Activated naive CD8-positive, alpha-beta T cell (primary cell): Measurements from ENCODE around the gene UBE2J2.

Source experiments
- H3K27ac Mint-ChIP-seq: one replicate; pipeline ENCODE4 v1.8.0; 2021; ENCODE audit warnings: mixed read lengths
- H3K27me3 Mint-ChIP-seq: one replicate; pipeline ENCODE4 v1.8.0; 2021; ENCODE audit warnings: mixed read lengths
- H3K36me3 Mint-ChIP-seq: one replicate; pipeline ENCODE4 v1.8.0; 2021; ENCODE audit warnings: mixed read lengths
- H3K4me1 Mint-ChIP-seq: one replicate; pipeline ENCODE4 v1.8.0; 2021; ENCODE audit warnings: low read depth, mixed read lengths
- H3K4me3 Mint-ChIP-seq: one replicate; pipeline ENCODE4 v1.8.0; 2021; ENCODE audit warnings: mild to moderate bottlenecking, mixed read lengths
- H3K9me3 Mint-ChIP-seq: one replicate; pipeline ENCODE4 v1.8.0; 2021; ENCODE audit warnings: low read depth, mixed read lengths

Gene UBE2J2

DNA sequence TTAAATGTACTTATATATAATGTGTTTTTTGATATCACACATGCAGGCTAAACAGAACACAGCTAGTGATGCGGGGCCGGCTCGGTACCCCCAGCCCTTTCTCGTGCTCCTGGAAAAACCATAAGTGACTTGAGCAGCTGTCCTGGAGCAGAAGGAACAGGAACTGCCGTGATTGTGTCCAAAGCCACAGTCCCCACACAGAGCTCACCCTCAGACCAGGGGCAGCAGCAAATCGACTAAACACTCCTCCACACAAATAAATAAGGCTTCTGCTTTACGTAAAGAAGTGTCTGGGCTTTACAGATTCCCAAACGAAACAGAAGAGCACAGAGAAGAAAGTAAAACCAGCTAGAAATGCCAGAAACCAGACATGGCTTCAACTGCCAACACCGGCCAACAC, 9.6 kb downstream of the UBE2J2 start:
- H3K36me3 Mint-ChIP-seq = no peaks in the 10 kb centered on the region
- peaks cover 13% of the 10 kb centered on the region for H3K4me1 Mint-ChIP-seq
- H3K9me3 Mint-ChIP-seq = no peaks in the 10 kb centered on the region
- no peak overlapping the region for H3K4me3 Mint-ChIP-seq
- H3K27ac Mint-ChIP-seq = no peak overlapping the region
- no peaks in the 10 kb centered on the region for H3K27me3 Mint-ChIP-seq

DNA sequence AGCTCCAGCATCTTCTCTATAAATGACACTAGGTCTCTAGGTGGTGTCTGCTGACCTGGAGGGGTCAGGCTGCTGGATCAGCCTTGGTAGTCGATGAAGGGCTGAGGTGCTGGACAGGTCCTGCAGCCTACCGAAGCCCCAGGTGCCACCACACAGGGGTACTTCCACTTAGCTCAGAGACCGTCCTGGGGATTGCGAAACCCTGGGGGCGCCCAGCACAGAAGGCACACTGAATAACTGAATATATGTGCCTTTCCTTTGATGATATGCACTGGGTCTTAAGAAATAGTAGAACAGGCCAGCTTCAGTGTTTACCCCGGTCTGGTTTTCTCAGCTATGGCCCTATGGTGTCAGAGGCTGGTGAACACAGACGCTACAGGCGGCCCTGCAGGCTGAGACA, 10.9 kb downstream of the UBE2J2 start:
- no peaks in the 10 kb centered on the region for H3K36me3 Mint-ChIP-seq
- H3K4me3 Mint-ChIP-seq = no peak overlapping the region
- no peak overlapping the region for H3K27ac Mint-ChIP-seq
- H3K4me1 Mint-ChIP-seq = peaks cover 17% of the 10 kb centered on the region
- no peaks in the 10 kb centered on the region for H3K27me3 Mint-ChIP-seq
- no peaks in the 10 kb centered on the region for H3K9me3 Mint-ChIP-seq

GRCh38 chr1:1262071-1262470, 11.6 kb downstream of the UBE2J2 start:
- Mint-ChIP-seq H3K36me3 (no peaks in the 10 kb centered on the region), H3K27me3 (no peaks in the 10 kb centered on the region), H3K4me3 (no peak overlapping the region), H3K4me1 (peaks cover 17% of the 10 kb centered on the region), H3K27ac (no peak overlapping the region), H3K9me3 (no peaks in the 10 kb centered on the region)

- Mint-ChIP-seq H3K27ac (peak overlapping the region; percentile 41), H3K4me1 (peaks cover 17% of the 10 kb centered on the region), H3K4me3 (no peak overlapping the region), H3K27me3 (no peaks in the 10 kb centered on the region), H3K9me3 (no peaks in the 10 kb centered on the region), H3K36me3 (no peaks in the 10 kb centered on the region)
Observed at GRCh38 chr1:1260843-1261560, 12.7 kb downstream of the UBE2J2 start.

GRCh38 chr1:1259951-1260600, 13.6 kb downstream of the UBE2J2 start:
- Mint-ChIP-seq H3K4me3 (no peak overlapping the region), H3K27me3 (no peaks in the 10 kb centered on the region), H3K36me3 (no peaks in the 10 kb centered on the region)

DNA sequence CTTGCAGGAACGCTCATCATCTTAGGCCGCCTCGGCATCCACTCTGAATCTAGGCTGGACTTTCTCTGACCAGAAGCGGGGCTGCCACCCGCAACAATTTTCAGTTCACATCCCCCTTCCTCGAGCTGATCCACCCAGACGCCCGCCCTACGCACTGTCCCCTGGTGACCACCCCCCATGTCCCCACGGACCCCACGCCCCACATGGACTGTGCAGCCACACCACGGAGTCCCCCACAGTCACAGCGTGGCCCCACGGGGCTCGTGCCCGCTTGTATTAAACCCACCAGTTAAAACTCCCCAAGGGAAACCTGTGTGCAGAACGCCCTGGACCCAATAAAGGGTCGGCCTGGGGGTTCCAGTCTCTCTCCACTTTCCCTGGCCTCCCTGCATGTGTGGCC, 14.1 kb downstream of the UBE2J2 start:
- H3K27ac Mint-ChIP-seq = no peak overlapping the region
- H3K27me3 Mint-ChIP-seq = no peaks in the 10 kb centered on the region
- no peaks in the 10 kb centered on the region for H3K9me3 Mint-ChIP-seq
- H3K4me1 Mint-ChIP-seq = peaks cover 15% of the 10 kb centered on the region
- H3K36me3 Mint-ChIP-seq = no peaks in the 10 kb centered on the region
- no peak overlapping the region for H3K4me3 Mint-ChIP-seq

More at GRCh38 chr1:1259951-1260600, 13.6 kb downstream of the UBE2J2 start:
- peaks cover 17% of the 10 kb centered on the region for H3K4me1 Mint-ChIP-seq
- no peak overlapping the region for H3K27ac Mint-ChIP-seq
- H3K9me3 Mint-ChIP-seq = no peaks in the 10 kb centered on the region

- H3K4me3 Mint-ChIP-seq = no peak overlapping the region
- H3K27me3 Mint-ChIP-seq = no peaks in the 10 kb centered on the region
- no peak overlapping the region for H3K27ac Mint-ChIP-seq
- peaks cover 15% of the 10 kb centered on the region for H3K4me1 Mint-ChIP-seq
- H3K36me3 Mint-ChIP-seq = no peaks in the 10 kb centered on the region
- no peaks in the 10 kb centered on the region for H3K9me3 Mint-ChIP-seq
Observed at GRCh38 chr1:1259119-1259488, 14.6 kb downstream of the UBE2J2 start.

- no peak overlapping the region for H3K4me3 Mint-ChIP-seq
- H3K36me3 Mint-ChIP-seq = no peaks in the 10 kb centered on the region
- H3K9me3 Mint-ChIP-seq = no peaks in the 10 kb centered on the region
- H3K4me1 Mint-ChIP-seq = peaks cover 16% of the 10 kb centered on the region
- no peak overlapping the region for H3K27ac Mint-ChIP-seq
- no peaks in the 10 kb centered on the region for H3K27me3 Mint-ChIP-seq
Observed at GRCh38 chr1:1256956-1257871, 16.4 kb downstream of the UBE2J2 start.

- no peak overlapping the region for H3K27ac Mint-ChIP-seq
- H3K4me3 Mint-ChIP-seq = no peak overlapping the region
- H3K27me3 Mint-ChIP-seq = no peaks in the 10 kb centered on the region
- peaks cover 14% of the 10 kb centered on the region for H3K4me1 Mint-ChIP-seq
- H3K9me3 Mint-ChIP-seq = no peaks in the 10 kb centered on the region
- H3K36me3 Mint-ChIP-seq = no peaks in the 10 kb centered on the region
Observed at GRCh38 chr1:1255611-1256010, 18.0 kb downstream of the UBE2J2 start.

DNA sequence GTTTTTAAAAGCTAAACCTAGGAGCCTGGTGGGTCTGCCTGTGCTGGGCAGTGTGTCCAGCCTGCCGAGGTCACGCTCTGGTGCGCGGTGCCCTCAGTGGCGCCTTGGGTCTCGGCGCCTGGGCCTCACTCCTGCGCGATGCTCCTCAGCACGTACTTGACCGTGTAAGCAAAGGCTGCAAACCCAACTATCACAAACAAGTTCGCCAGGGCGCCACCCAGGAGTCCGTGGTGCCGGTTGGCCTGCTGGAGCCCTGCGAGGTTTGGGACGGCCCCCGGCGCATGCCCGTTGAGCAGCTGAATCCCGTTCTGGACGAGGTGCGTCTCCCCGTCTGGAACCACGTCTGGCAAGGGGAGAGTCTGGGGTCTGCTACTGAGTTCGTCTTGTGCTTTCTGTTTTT, 18.6 kb downstream of the UBE2J2 start:
- H3K9me3 Mint-ChIP-seq = no peaks in the 10 kb centered on the region
- H3K36me3 Mint-ChIP-seq = no peaks in the 10 kb centered on the region
- no peaks in the 10 kb centered on the region for H3K27me3 Mint-ChIP-seq
- H3K27ac Mint-ChIP-seq = no peak overlapping the region
- H3K4me1 Mint-ChIP-seq = peaks cover 16% of the 10 kb centered on the region
- no peak overlapping the region for H3K4me3 Mint-ChIP-seq

DNA sequence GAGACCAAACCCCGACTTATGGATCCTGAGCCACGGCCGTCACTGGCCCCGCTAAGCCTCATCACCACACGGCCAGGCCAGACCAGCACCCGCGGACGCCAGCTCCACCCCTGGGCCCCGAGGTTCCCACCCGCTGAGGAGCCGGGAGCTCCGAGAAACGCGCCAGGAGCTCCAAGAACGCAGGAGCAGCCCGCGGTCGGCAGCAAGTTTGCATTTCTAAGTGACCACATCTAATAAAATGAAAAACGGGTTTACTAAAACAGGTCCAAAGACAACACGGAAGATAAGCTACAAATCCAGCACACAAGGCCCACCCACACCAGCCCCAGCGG, 19.0 kb downstream of the UBE2J2 start:
- Mint-ChIP-seq H3K36me3 (no peaks in the 10 kb centered on the region), H3K4me3 (no peak overlapping the region), H3K9me3 (no peaks in the 10 kb centered on the region), H3K27me3 (no peaks in the 10 kb centered on the region), H3K27ac (no peak overlapping the region), H3K4me1 (peaks cover 17% of the 10 kb centered on the region)

DNA sequence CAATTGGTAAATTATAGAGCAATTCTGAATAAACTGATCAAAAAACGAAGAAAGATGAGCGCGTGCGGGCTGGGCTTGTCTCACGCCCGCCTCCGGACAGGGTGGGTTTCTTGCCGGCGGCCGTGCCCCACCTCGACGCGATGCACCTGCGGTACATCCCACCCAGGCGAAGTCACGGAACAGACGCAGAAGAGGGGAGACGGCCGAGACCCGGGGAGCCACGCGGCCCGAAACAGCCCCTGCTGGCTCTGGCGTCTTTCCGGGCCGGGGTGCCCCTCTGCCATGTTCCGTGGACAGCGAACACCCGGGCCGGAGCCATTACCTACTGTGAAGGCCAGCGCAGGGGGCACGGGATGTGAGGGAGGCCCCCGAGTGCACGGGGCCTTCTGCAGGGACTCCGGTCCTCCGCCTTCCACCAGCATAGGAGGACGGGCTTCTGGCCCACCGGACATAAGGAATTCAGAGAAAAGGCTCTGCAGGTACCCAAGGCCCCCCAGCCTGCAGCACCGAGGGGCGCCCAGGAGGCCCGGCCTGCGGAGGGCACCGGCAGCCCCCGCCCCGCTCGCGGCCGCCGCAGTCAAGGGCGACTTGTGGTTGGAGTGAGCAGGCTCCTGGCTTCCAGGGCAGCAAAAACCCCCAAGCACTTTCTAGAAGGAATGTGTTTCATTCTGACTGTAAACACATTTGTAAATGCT, 19.5 kb downstream of the UBE2J2 start:
- Mint-ChIP-seq H3K27ac (no peak overlapping the region), H3K4me1 (peaks cover 19% of the 10 kb centered on the region), H3K4me3 (no peak overlapping the region), H3K9me3 (no peaks in the 10 kb centered on the region), H3K36me3 (no peaks in the 10 kb centered on the region), H3K27me3 (no peaks in the 10 kb centered on the region)

- no peaks in the 10 kb centered on the region for H3K9me3 Mint-ChIP-seq
- H3K4me1 Mint-ChIP-seq = peaks cover 16% of the 10 kb centered on the region
- no peak overlapping the region for H3K4me3 Mint-ChIP-seq
- H3K27ac Mint-ChIP-seq = no peak overlapping the region
- H3K36me3 Mint-ChIP-seq = no peaks in the 10 kb centered on the region
- H3K27me3 Mint-ChIP-seq = no peaks in the 10 kb centered on the region
Observed at GRCh38 chr1:1253314-1253713, 20.3 kb downstream of the UBE2J2 start.

- Mint-ChIP-seq H3K27me3 (no peaks in the 10 kb centered on the region), H3K4me3 (peak overlapping the region; percentile 61), H3K27ac (peak overlapping the region; percentile 94), H3K36me3 (no peaks in the 10 kb centered on the region), H3K4me1 (peaks cover 13% of the 10 kb centered on the region), H3K9me3 (no peaks in the 10 kb centered on the region)
Observed at GRCh38 chr1:1250786-1251284, 22.8 kb downstream of the UBE2J2 start.
